Lower lobe of right lung (tissue), 2 donors: ENCODE measurements around the gene UQCC3. TPM values are rescaled to one million over a fixed set of nuclear protein-coding genes. Genes with fewer than 3 reads are reported as not detected.

Experiments
- ATAC-seq, 2 donors: fragments of 200-7000 bp; cut with Tn5 transposase; one replicate each; pipeline ENCODE4 v1.9.1; 2020 to 2022; ENCODE audit warnings: mild to moderate bottlenecking in 2 of 2, moderate library complexity in 2 of 2
- DNase-seq: peaks from one replicate; pipeline ENCODE4 v3.0.0-alpha.2; 2020
- H3K27ac ChIP-seq: fragments of 200-600 bp; one replicate; pipeline ENCODE4 v1.8.0; 2022
- H3K27me3 ChIP-seq: fragments of 200-600 bp; one replicate; pipeline ENCODE4 v1.8.0; 2022; ENCODE audit warnings: low read depth
- H3K36me3 ChIP-seq: fragments of 200-600 bp; one replicate; pipeline ENCODE4 v1.8.0; 2022; ENCODE audit warnings: mild to moderate bottlenecking
- H3K4me1 ChIP-seq: fragments of 200-600 bp; one replicate; pipeline ENCODE4 v1.8.0; 2022
- H3K4me3 ChIP-seq: fragments of 200-600 bp; one replicate; pipeline ENCODE4 v1.8.0; 2022; ENCODE audit warnings: mild to moderate bottlenecking
- H3K9me3 ChIP-seq: fragments of 200-600 bp; one replicate; pipeline ENCODE4 v1.8.0; 2022
- CTCF ChIP-seq: fragments of 200-600 bp; IDR thresholded peaks from one replicate; pipeline ENCODE4 v1.8.0; 2022; ENCODE audit warnings: antibody characterized with exemption, mild to moderate bottlenecking
- intact Hi-C: fragments of 100-400 bp; cut with DNase I; formaldehyde crosslinking; loops from one replicate; pipeline ENCODE4 v1.11.0; 2022
- total RNA-seq: library from RNA; stranded (reverse); fragmentation: NEBNext Ultra II Directional; extraction: Animal tissue kit (Norgen Biotek cat#: 25700); gene quantifications from one replicate; pipeline ENCODE4 v1.2.1, GENCODE V29; 2021
- donor health status: DM: no; HTN: yes; CAD: no; lungs with severe emphysema.

The UQCC3 gene
- total RNA-seq, 1 donor from 2014 or later = 6.1 TPM

GRCh38 chr11:62712276-62712812 lies 40.9 kb downstream of the UQCC3 start:
- Histone ChIP-seq H3K9me3 (no peaks in the 10 kb centered on the region), H3K4me1 (peaks cover 28% of the 10 kb centered on the region), H3K27me3 (no peaks in the 10 kb centered on the region), H3K27ac (no peak overlapping the region), H3K36me3 (peaks cover 70% of the 10 kb centered on the region), H3K4me3 (no peak overlapping the region)
- DNase-seq (no peak), ATAC-seq (no peak)
- no peak for TF ChIP-seq CTCF
- intact Hi-C loops = no loop called here

- no peak overlapping the region for H3K4me3 ChIP-seq
- DNase-seq (no peak), ATAC-seq (no peak)
- H3K36me3 ChIP-seq = peaks cover 76% of the 10 kb centered on the region
- no peak for TF ChIP-seq CTCF
- peaks cover 28% of the 10 kb centered on the region for H3K4me1 ChIP-seq
- H3K9me3 ChIP-seq = no peaks in the 10 kb centered on the region
- intact Hi-C loops = no loop called here
- H3K27me3 ChIP-seq = no peaks in the 10 kb centered on the region
- H3K27ac ChIP-seq = peak overlapping the region; percentile 25
Measured at GRCh38 chr11:62712861-62713260, 41.4 kb downstream of the UQCC3 start.

GRCh38 chr11:62713343-62713742 lies 41.9 kb downstream of the UQCC3 start:
- intact Hi-C loops = no loop called here
- ATAC-seq (peak; percentile 25 to 47), DNase-seq (no peak)
- Histone ChIP-seq H3K9me3 (no peaks in the 10 kb centered on the region), H3K4me3 (no peak overlapping the region), H3K36me3 (peaks cover 80% of the 10 kb centered on the region), H3K27ac (peak overlapping the region; percentile 25), H3K27me3 (no peaks in the 10 kb centered on the region), H3K4me1 (peaks cover 25% of the 10 kb centered on the region)
- TF ChIP-seq CTCF = no peak

- no peak for DNase-seq
- peaks cover 11% of the 10 kb centered on the region for H3K4me1 ChIP-seq
- intact Hi-C loops = no loop called here
- H3K27ac ChIP-seq = no peak overlapping the region
- H3K36me3 ChIP-seq = peaks cover 100% of the 10 kb centered on the region
- H3K9me3 ChIP-seq = no peaks in the 10 kb centered on the region
- ATAC-seq = no peak
- no peak for TF ChIP-seq CTCF
- no peaks in the 10 kb centered on the region for H3K27me3 ChIP-seq
- no peak overlapping the region for H3K4me3 ChIP-seq
Measured at GRCh38 chr11:62715150-62716130, 44.0 kb downstream of the UQCC3 start.

- DNase-seq (no peak), ATAC-seq (no peak)
- Histone ChIP-seq H3K36me3 (peaks cover 100% of the 10 kb centered on the region), H3K4me1 (peaks cover 11% of the 10 kb centered on the region), H3K9me3 (no peaks in the 10 kb centered on the region), H3K4me3 (no peak overlapping the region), H3K27ac (no peak overlapping the region), H3K27me3 (no peaks in the 10 kb centered on the region)
- intact Hi-C loops = no loop called here
- no peak for TF ChIP-seq CTCF
Measured at GRCh38 chr11:62716206-62716605, 44.7 kb downstream of the UQCC3 start.
